GM21529 (cell line): ENCODE measurements around the gene WNT3A.

Experiments used
- ATAC-seq: cut with Tn5 transposase; IDR thresholded peaks from one replicate; pipeline ENCODE4 v1.9.1; 2021; ENCODE audit not compliant: unreplicated experiment

WNT3A gene

GRCh38 chr1:227999056-227999930 lies 7.5 kb upstream of the WNT3A start:
- peak; percentile 74 for ATAC-seq

GRCh38 chr1:228000416-228000815 lies 6.4 kb upstream of the WNT3A start:
- ATAC-seq = no peak

DNA sequence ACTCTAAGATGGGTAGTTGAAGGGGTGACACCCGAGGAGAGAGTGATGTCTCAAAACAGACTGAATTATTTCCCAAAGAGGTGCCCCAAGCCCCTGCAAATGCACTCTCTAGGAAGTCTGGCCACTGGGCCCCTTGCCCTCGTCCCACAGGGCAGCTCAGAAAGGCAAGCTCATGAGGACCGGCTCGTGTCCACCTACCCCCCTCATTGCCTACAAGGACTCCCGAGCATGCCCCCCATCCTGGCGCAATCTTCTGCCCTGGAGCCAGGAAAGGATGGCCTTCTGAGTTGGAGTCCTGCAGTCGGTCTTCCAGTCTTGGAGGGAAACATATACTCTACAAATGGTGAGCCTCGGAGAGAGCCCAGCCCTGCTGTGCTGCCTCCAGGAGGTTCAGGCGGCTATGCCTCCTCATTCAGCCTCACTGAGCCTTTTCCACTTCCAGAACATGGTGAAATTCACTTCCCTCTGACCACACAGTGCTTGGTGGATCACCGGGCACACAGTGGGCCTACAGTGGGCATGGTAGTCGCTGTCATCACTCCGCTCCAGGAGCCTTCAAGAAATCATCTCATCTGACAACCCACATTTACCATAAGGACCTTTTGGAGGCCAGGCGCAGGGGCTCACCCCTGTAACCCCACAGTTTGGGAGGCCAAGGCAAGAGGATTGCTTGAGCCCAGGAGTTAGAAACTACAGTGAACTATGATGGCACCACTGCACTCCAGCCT lies 5.8 kb upstream of the WNT3A start:
- ATAC-seq = no peak

DNA sequence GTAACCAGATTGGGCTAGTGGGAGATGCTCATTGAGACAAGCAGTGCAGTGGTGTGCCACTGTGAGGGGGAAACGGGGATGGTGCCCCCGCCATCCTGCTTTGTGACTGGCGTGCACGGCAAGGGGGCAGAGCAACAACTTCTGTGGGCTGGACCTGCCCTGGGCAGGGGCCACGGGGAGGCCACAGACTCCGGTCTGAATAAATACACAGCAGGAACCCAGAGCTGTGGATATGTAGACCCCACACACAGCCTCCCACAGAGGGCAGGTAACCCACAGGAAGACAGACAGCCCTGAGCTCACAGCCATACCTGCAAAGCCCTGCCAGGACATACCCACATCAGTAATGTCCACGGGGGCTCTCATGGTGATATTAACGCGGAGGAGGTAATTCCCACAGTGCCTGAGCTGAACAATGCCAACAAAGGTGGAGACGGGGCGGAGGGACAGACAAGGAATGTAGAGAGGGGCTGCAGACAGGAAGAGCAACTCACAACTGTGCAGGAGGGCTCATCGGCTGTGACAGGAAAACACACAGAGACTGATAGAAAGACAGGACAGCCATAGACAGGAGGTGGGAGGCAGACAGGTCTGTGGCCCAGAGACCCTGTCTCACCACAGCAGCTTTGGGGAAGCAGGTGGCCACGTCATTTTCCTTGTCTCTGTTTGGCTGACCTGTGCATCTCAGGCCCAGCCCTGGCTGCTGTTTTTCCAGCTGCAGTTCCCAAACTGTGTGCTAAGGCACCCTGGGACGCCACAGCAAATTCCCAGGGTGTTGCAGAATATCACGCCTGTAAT lies 4.9 kb upstream of the WNT3A start:
- no peak for ATAC-seq

DNA sequence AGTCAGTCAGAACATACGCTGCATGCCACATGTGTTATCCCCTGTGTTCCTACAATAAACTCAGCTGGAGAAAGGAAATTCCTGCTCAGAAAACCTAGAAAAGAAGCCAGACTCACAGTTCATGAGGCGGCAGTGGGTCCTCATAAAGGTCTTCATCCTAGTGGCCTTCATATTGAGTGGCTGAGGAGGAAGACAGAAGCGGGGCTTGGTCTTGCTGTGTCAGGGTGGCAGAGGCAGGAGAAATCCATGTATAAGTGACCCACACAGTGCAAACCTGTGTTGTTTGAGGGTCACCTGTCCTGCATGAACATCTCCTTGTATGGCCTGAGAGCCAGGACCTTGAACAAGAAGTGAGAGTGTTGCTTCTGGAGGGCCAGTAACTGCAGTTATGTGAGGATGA lies 4.0 kb upstream of the WNT3A start:
- no peak for ATAC-seq

GRCh38 chr1:228003461-228004330 lies 3.1 kb upstream of the WNT3A start:
- no peak for ATAC-seq

GRCh38 chr1:228004331-228004855 lies 2.4 kb upstream of the WNT3A start:
- ATAC-seq = no peak

- ATAC-seq = no peak
Observed at GRCh38 chr1:228004856-228005462, 1.8 kb upstream of the WNT3A start.

- ATAC-seq = no peak
Observed at GRCh38 chr1:228005511-228006033, 1.2 kb upstream of the WNT3A start.

DNA sequence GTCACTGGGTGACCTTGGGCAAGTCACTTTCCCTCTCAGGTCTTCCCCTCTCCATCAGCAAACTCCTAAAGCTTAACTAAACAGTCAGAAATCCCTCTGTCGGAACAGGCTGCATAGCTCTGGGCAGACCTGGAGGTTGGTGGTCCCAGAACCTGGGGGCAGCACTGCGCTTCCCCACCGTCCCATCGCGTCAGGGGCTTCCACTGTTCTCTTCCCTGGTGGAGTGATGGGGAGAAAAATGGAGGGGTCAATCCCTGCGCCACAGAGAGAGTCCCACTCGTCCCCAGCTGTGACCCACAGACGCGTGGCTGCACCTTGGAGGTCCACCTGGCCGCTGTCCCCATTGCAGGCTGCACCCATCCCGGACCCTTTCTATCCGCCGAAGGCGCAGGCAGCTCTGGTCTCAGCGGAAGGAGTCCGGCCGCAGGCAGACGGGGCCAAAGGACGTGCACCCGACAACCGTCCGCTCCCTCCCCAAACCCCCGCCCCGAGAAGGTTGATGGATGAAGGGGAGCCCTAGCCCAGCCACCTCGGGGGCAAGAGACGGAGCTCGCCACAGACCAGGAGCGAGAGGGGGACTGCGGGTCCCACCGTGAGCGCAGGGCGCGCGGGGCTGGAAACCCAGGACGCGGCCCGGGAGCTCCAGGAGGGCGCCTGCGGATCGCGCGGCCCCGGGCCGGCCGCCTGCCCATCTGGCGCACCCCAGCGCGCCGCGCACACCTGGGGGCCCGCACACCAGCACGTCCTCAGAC lies 588 bp upstream of the WNT3A start:
- ATAC-seq = no peak

DNA sequence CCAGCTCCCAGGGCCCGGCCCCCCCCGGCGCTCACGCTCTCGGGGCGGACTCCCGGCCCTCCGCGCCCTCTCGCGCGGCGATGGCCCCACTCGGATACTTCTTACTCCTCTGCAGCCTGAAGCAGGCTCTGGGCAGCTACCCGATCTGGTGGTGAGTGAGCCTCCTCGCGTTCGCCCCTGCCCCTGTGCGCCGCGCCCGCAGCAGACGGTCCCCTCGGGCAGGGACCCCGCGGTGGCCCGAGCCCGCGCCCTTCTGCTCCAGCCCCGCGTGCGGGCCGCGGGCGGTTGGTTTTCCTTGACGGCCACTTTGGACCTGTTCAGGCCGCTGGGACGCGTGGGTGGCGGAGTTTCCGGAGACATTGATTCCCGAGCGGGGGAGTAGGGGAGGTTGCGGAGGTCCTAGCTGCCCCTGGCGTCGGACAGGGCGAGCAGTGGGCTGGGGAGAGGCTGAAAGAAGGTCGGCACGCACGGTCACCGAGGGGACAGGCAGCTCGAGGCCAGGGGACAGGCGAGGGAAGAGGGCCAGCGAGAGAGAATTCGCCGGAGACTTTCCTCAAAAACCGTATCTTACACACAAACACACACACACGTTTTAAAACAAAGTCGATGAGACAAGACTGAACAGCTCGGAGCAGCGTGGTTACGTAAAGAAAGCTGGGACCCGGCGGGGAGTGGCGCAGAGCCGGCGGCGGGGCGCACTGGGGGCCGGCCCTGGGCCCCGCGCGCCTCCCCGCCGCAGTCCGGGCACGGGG lies 427 bp downstream of the WNT3A start:
- ATAC-seq = no peak

DNA sequence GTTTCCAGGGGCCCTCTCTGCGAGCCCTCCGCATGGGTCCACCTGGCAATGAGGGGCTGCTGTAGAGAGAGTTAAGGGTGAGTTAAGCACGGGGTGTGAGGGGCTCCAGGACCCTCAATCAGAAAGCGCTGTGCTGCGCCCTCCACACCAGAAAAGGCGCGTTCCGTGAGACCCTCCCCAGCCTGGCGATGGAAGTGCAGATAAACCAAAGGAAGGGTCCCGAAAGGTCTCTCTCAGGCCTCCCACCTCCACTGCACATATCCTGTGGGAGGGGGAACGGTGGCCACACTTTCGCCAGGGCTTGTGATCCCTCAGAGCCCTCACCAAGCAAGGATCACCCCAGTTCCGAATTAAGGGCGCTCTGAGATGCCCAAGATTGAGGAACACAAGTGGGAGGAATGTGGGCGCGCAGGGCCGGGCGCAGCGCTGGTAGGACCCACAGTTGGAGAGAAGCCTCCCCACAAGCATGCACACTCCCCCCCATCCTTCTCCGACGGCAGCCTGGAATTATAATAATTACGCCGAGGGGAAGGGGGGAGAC lies 1.1 kb downstream of the WNT3A start:
- no peak for ATAC-seq

DNA sequence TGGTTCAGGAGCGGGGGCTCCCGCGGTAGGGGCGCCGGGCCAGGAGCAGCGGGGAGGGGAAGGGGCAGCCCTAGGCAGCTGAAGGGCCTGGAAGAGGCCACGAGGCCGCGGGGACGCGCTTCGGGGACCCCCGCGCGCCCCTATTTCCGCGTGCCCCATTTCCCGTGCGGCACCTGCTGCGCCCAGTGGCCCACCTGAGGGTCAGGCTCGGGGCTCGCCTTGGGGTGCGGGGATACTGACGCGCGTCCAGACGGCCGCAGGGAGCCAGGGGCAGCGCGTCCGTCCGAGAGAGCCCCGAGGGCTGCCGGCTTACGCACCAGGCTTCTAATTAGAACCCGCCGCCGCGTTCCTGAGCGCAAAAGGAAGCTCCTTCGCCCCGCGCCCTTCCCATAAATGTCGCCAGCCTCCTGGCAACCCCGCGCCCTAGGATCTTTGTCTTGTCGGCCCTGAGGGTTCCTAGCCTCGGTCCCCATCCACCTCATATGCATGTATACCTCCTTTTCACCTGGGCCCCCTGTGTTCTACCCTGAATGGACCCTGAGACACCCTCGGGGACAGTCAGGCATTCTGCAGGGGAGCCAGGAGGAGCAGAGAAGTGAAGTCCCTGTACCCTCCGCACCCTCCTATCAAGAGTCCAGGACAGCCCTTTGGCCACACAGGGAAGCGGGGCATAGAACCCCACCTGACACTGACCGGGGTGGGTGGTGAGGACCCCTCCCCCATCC lies 1.8 kb downstream of the WNT3A start:
- no peak for ATAC-seq

DNA sequence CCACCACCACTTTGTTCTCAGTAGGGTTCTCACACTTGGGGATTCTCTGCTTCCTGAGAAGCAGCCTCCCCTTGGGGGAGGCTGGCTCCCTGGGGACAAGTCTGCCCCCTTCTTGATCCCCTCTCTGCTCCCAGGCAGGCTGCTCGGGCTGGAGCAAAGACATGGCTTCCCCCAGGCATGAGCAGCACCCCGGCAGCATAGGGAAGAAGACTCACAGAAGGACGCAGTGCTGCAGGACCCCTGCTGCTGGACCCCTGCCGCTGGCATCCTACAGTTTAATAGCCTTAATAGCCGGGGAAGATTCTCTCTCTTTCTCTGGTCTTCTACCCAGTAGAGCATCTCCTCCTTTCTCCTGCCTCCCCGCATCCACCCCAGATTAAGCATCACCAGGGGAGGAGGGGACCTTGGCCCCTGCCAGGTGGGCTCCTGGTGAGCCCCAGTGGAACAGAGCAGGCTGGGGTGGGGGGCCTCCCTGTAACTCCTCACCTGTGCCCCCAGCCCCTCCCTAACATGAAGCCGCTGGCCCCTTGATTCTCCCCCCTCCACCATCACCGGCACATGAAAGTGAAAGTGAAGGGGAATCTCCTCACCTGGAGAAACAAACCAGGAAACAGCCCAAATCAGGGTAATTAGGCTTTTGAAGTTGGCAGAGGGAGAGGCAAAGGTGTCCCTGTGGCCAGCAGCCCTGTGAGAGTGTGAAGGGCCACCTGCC lies 2.5 kb downstream of the WNT3A start:
- no peak for ATAC-seq

DNA sequence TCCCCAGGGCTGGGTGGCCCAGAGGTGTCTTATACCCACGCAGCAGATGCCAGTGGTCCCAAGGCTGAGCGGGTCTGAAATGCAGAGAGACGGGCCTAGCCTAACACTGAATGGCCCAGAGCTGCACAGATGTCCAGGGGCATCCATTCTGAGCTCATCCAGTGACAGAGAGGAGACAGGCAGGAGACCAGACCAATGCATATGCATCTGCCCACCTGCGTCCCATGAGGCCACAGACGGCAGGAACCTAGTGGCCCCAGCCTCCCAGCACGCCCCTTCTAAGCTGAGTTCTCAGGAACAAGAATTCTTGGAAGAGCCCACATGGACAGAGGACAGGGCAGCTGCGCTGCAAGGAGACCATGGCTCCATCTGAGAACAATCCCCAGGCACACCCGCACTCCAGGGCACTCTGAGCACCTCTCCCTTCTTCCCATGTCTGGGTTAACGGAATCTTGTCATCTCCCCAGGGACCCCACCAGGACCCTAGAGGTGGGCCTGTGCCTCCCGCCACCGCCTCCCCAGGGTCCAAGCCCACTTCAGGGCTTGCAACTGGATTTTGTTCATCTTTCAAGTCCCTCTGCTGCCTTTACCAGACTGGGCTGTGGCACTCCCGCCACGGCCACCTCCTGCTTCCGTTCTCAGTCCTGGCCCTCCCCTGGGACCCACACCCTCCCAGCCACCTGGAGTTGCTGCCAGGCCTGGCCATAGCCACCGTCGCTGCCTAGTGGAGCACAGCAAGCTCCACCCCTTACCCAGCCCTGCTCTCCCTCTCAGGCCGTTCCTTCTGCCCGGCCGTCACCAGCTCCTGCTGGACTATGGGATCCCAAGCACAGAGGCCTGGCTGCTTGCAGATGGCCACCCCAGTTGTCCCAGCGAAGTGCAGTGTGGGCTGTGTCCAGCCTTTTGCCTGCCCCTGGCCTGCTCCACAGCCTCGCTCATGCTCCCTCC lies 3.3 kb downstream of the WNT3A start:
- peak; percentile 50 for ATAC-seq

- ATAC-seq = no peak
Observed at GRCh38 chr1:228010921-228011320, 4.1 kb downstream of the WNT3A start.
